Measurements from ENCODE around the gene BEST4. TPM values are rescaled to one million over a fixed set of nuclear protein-coding genes. Genes with fewer than 3 reads are reported as not detected.
"Not testable (repeated sequence)": the region's sequence is repeated elsewhere in the genome, so short reads cannot be mapped to it uniquely, and the experiment has no call there.

The BEST4 gene
- total and polyA plus RNA-seq, 4 experiments from 2014 or later = 0.20 to 1.6 (median 1.2) TPM; not detected in 1

DNA sequence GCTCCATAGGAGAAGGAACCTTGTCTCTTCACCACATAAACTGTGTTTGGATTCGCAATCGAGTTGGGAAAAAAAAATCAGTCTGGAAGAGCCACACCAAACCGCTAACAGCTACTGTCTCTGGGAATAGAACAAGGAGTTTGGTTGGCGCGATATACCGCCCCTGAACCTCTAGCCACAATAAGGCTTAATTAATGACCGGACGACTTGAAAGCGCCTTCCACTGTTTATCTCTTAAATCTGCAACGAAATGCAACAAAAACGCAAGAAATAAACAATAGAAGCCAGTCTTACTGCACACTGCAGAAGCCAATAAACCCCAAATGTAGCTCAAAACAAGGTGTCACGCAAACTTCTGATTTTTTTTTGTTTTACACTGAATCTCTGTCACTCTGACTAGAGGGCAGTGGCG, 31.2 kb upstream of the BEST4 start:
- CTCF ChIA-PET (ENCODE audit: partially characterized antibody) = interaction anchor here (0.8 to 7.3 kb wide), 9 partner anchors 14 to 96 kb away, joined by 3 to 174 read pairs (median 5); partner anchors contain the start of genes BEST4, BTBD19, DYNLT4 and PLK3

DNA sequence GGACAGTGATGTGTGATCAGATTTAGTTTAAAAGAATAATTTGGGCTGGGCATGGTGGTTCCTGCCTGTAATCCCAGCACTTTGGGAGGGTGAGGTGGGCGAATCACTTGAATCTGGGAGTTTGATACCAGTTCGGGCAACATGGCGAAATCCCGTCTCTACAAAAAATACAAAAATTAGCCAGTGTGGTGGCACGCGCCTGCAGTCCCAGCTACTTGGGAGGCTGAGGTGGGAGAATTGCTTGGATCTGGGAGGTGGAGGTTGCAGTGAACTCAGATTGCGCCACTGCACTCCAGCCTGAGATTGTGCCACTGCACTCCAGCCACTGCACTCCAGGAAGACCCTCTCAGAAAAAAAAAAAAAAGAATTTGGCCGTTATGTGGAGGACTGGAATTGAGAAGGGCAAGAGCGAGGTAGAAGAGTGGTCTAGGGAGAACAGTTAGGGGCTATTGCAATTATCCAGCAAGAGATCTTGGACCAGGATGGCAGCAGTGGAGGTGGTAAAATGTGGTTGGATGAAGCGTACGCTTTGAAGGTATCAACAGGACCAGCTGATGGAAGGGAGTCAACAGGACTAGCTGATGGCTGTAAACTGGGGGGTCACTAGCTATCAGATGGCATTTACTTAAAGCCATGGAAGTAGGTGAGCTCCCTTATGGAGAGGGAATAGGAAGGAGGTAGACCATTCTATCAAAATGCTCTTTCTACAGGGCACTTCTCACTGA, 30.0 kb upstream of the BEST4 start:
- no peaks in the 10 kb centered on the region for H3K27me3 ChIP-seq (ENCODE audit: insufficient read depth, low read length)
- no peaks in the 10 kb centered on the region for H3K9me3 ChIP-seq (ENCODE audit: control insufficient read depth in 1 of 2, low read length in 2 of 2)
- H3K4me1 Mint-ChIP-seq = peaks cover 24 to 68% (median 44%) of the 10 kb centered on the region in 4 donors
- intact Hi-C loops (cut with micrococcal nuclease) = no loop called here
- H3K27ac ChIP-seq (ENCODE audit: low read depth, low read length) = no peak overlapping the region
- H3K36me3 ChIP-seq (ENCODE audit: insufficient read depth, low read length) = no peaks in the 10 kb centered on the region
- H3K4me3 Mint-ChIP-seq = peak overlapping the region; percentile 29 to 95 (median 72)
- H3K4me1 ChIP-seq (ENCODE audit: insufficient read depth, low read length) = peaks cover 49% of the 10 kb centered on the region
- H3K9me3 Mint-ChIP-seq = peaks cover 0 to 3% (median 0%) of the 10 kb centered on the region in 8 donors
- H3K27me3 Mint-ChIP-seq = no peaks in the 10 kb centered on the region
- ChIA-PET CTCF (ENCODE audit: partially characterized antibody) (interaction anchor here (1.9 to 7.3 kb wide), 4 partner anchors 13 to 86 kb away, joined by 6 to 174 read pairs (median 10); partner anchors contain the start of genes BTBD19, DYNLT4, PLK3 and RNU5D-1), POLR2A (ENCODE audit: partially characterized antibody) (interaction anchor here (1.0 to 22.2 kb wide), 9 partner anchors 9 to 168 kb away, joined by 3 to 1564 read pairs (median 12); partner anchors contain the start of genes BTBD19, DYNLT4, EIF2B3 and PLK3)
- H3K27ac Mint-ChIP-seq = peak overlapping the region; percentile 77 to 100 (median 81)
- peak in 1 of 5 donors; percentile 27 for DNase-seq
- no peak overlapping the region for H3K4me3 ChIP-seq (ENCODE audit: low read length in 2 of 2)
- peaks cover 0 to 8% of the 10 kb centered on the region in 2 donors for H3K36me3 Mint-ChIP-seq

More for the DNA sequence above, 31.2 kb upstream of the BEST4 start:
- peak overlapping the region; percentile 100 for H3K27ac Mint-ChIP-seq
- no peaks in the 10 kb centered on the region for H3K27me3 ChIP-seq (ENCODE audit: insufficient read depth, low read length)
- peaks cover 0 to 5% of the 10 kb centered on the region in 2 donors for H3K36me3 Mint-ChIP-seq
- DNase-seq = no peak
- H3K9me3 ChIP-seq (ENCODE audit: control insufficient read depth in 1 of 2, low read length in 2 of 2) = no peaks in the 10 kb centered on the region
- peak overlapping the region; percentile 88 for H3K27ac ChIP-seq (ENCODE audit: low read depth, low read length)
- intact Hi-C loops (cut with micrococcal nuclease) = loop anchor here (1.0 kb wide), 2 partner anchors 10 to 17 kb away; no protein-coding TSS in a partner anchor
- H3K4me1 Mint-ChIP-seq = peaks cover 22 to 60% (median 38%) of the 10 kb centered on the region in 4 donors
- no peaks in the 10 kb centered on the region for H3K27me3 Mint-ChIP-seq
- H3K36me3 ChIP-seq (ENCODE audit: insufficient read depth, low read length) = no peaks in the 10 kb centered on the region
- H3K4me3 ChIP-seq (ENCODE audit: low read length in 2 of 2) = peak overlapping the region; percentile 69 to 86
- peaks cover 39% of the 10 kb centered on the region for H3K4me1 ChIP-seq (ENCODE audit: insufficient read depth, low read length)
- POLR2A ChIA-PET (ENCODE audit: partially characterized antibody) = interaction anchor here (0.6 to 22.2 kb wide), 22 partner anchors 10 to 521 kb away, joined by 3 to 1564 read pairs (median 6); partner anchors contain the start of genes BTBD19, DYNLT4, EIF2B3 and HECTD3
- peak overlapping the region; percentile 91 to 96 (median 95) for H3K4me3 Mint-ChIP-seq
- H3K9me3 Mint-ChIP-seq = peaks cover 0 to 3% (median 0%) of the 10 kb centered on the region in 8 donors

GRCh38 chr1:44817307-44817706, 29.3 kb upstream of the BEST4 start:
- Histone ChIP-seq H3K36me3 (ENCODE audit: insufficient read depth, low read length) (no peaks in the 10 kb centered on the region), H3K4me1 (ENCODE audit: insufficient read depth, low read length) (peaks cover 54% of the 10 kb centered on the region), H3K27me3 (ENCODE audit: insufficient read depth, low read length) (no peaks in the 10 kb centered on the region), H3K27ac (ENCODE audit: low read depth, low read length) (no peak overlapping the region), H3K4me3 (ENCODE audit: low read length in 2 of 2) (no peak overlapping the region), H3K9me3 (ENCODE audit: control insufficient read depth in 1 of 2, low read length in 2 of 2) (no peaks in the 10 kb centered on the region)
- peaks cover 0 to 8% of the 10 kb centered on the region in 2 donors for H3K36me3 Mint-ChIP-seq
- no peaks in the 10 kb centered on the region for H3K27me3 Mint-ChIP-seq
- intact Hi-C loops (cut with micrococcal nuclease) = no loop called here
- ChIA-PET CTCF (ENCODE audit: partially characterized antibody) (interaction anchor here (1.9 to 7.3 kb wide), 3 partner anchors 13 to 86 kb away, joined by 6 to 174 read pairs (median 11); partner anchors contain the start of genes BTBD19, DYNLT4, PLK3 and RNU5D-1), POLR2A (ENCODE audit: partially characterized antibody) (interaction anchor here (1.0 to 22.2 kb wide), 7 partner anchors 9 to 95 kb away, joined by 3 to 1564 read pairs (median 60); partner anchors contain the start of genes BTBD19, DYNLT4, PLK3 and RNU5D-1)
- H3K9me3 Mint-ChIP-seq = peaks cover 0 to 3% (median 0%) of the 10 kb centered on the region in 8 donors
- peak overlapping the region in 6 of 7 donors; percentile 61 to 100 (median 74) for H3K27ac Mint-ChIP-seq
- no peak for DNase-seq
- H3K4me1 Mint-ChIP-seq = peaks cover 24 to 74% (median 47%) of the 10 kb centered on the region in 4 donors
- peak overlapping the region in 6 of 8 donors; percentile 7 to 39 (median 27) for H3K4me3 Mint-ChIP-seq

- H3K36me3 ChIP-seq (ENCODE audit: insufficient read depth, low read length); H3K27me3 Mint-ChIP-seq; H3K9me3 ChIP-seq (ENCODE audit: control insufficient read depth in 1 of 2, low read length in 2 of 2); H3K27ac ChIP-seq (ENCODE audit: low read depth, low read length); intact Hi-C loops (cut with micrococcal nuclease); H3K27me3 ChIP-seq (ENCODE audit: insufficient read depth, low read length); H3K9me3 Mint-ChIP-seq; H3K4me3 ChIP-seq (ENCODE audit: low read length in 2 of 2): not testable (repeated sequence)
- peaks cover 64% of the 10 kb centered on the region for H3K4me1 ChIP-seq (ENCODE audit: insufficient read depth, low read length)
- DNase-seq = peak in 1 of 5 donors; percentile 22
- Mint-ChIP-seq H3K27ac (peak overlapping the region in 5 of 7 donors; percentile 55 to 99 (median 87)), H3K4me3 (peak overlapping the region in 1 of 8 donors; percentile 59), H3K36me3 (peaks cover 0 to 12% of the 10 kb centered on the region in 2 donors), H3K4me1 (peaks cover 35 to 80% (median 58%) of the 10 kb centered on the region in 4 donors)
- ChIA-PET CTCF (ENCODE audit: partially characterized antibody) (interaction anchor here (5.0 kb wide), 1 partner anchor 17 kb away, joined by 25 read pairs; the partner anchor contains the start of gene PLK3), POLR2A (ENCODE audit: partially characterized antibody) (interaction anchor here (22.2 kb wide), 1 partner anchor 11 kb away, joined by 1564 read pairs; the partner anchor contains the start of genes BTBD19, DYNLT4 and PLK3)
These were observed 28.0 kb upstream of the BEST4 start for GRCh38 chr1:44815926-44816325.

DNA sequence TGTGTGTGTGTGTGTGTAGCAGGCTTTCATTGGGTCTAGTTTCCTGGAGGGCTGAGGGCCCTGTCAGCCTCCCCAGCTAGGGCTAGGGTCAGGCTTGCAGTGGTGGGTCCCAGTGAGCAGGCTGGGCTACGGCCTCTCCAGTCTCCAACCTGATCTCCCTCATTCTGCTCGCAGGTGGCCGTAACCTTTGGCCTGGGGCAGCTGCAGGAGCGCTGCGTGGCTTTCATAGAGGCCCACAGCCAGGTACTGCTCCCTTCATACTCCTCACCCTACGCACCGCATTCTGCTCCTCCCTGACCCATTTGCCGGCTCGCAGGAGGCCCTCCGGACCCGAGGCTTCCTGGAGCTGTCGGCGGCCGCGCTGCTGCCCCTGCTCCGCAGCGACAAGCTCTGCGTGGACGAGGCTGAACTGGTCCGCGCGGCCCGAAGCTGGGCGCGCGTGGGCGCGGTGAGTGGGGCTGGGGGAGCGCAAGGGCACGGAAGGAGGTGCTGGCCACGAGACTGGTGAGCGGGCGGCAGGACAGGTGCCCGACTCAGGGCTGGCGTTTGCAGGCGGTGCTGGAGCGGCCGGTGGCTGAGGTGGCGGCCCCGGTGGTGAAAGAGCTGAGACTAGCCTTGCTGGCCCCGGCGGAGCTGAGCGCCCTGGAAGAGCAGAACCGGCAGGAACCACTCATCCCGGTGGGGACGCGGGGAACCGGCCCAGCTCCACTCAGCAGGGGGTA, 25.0 kb upstream of the BEST4 start:
- ChIA-PET POLR2A (ENCODE audit: partially characterized antibody) (interaction anchor here (0.9 to 22.2 kb wide), 9 partner anchors 5 to 393 kb away, joined by 3 to 1564 read pairs (median 17); partner anchors contain the start of genes BEST4, BTBD19, DYNLT4 and HECTD3), CTCF (ENCODE audit: partially characterized antibody) (interaction anchor here (0.6 to 5.0 kb wide), 6 partner anchors 10 to 81 kb away, joined by 3 to 25 read pairs (median 3); partner anchors contain the start of gene PLK3)
- Mint-ChIP-seq H3K9me3 (peaks cover 0 to 11% (median 0%) of the 10 kb centered on the region in 8 donors), H3K4me3 (peak overlapping the region; percentile 21 to 93 (median 64)), H3K27me3 (no peaks in the 10 kb centered on the region), H3K27ac (peak overlapping the region; percentile 82 to 100 (median 99)), H3K36me3 (peaks cover 0 to 17% of the 10 kb centered on the region in 2 donors), H3K4me1 (peaks cover 43 to 80% (median 62%) of the 10 kb centered on the region in 4 donors)
- no peaks in the 10 kb centered on the region for H3K9me3 ChIP-seq (ENCODE audit: control insufficient read depth in 1 of 2, low read length in 2 of 2)
- DNase-seq = no peak
- H3K4me1 ChIP-seq (ENCODE audit: insufficient read depth, low read length) = peaks cover 68% of the 10 kb centered on the region
- H3K4me3 ChIP-seq (ENCODE audit: low read length in 2 of 2) = peak overlapping the region in 1 of 2 donors; percentile 54
- no peaks in the 10 kb centered on the region for H3K27me3 ChIP-seq (ENCODE audit: insufficient read depth, low read length)
- H3K27ac ChIP-seq (ENCODE audit: low read depth, low read length) = peak overlapping the region; percentile 64
- H3K36me3 ChIP-seq (ENCODE audit: insufficient read depth, low read length) = no peaks in the 10 kb centered on the region
- intact Hi-C loops (cut with micrococcal nuclease) = no loop called here

DNA sequence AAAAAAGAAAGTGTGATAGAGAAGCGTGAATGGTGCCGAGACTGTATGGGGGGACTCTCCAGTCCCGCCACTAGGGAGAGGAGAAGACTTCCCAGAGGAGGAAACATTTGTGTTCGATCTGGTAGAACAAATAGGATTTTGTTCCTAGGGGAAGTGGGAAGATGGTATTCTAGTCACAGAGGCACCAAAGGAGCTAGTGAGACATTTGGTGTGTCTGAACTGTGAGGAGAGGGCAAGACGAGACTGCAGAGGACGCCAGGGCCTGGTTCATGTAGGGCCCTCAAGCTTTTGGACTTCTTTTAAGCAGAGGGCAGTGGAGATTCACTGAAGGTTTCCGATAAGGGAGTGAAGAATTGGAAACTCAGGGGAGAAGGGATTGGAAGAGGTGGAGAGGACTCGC, 23.3 kb upstream of the BEST4 start:
- Histone ChIP-seq H3K27ac (ENCODE audit: low read depth, low read length) (peak overlapping the region; percentile 98), H3K36me3 (ENCODE audit: insufficient read depth, low read length) (peaks cover 6% of the 10 kb centered on the region), H3K4me3 (ENCODE audit: low read length in 2 of 2) (no peak overlapping the region), H3K4me1 (ENCODE audit: insufficient read depth, low read length) (peaks cover 84% of the 10 kb centered on the region), H3K9me3 (ENCODE audit: control insufficient read depth in 1 of 2, low read length in 2 of 2) (no peaks in the 10 kb centered on the region), H3K27me3 (ENCODE audit: insufficient read depth, low read length) (no peaks in the 10 kb centered on the region)
- ChIA-PET POLR2A (ENCODE audit: partially characterized antibody) (interaction anchor here (0.6 to 22.2 kb wide), 7 partner anchors 6 to 200 kb away, joined by 3 to 1564 read pairs (median 98); partner anchors contain the start of genes BTBD19, DYNLT4, HECTD3 and PLK3), CTCF (ENCODE audit: partially characterized antibody) (interaction anchor here (3.8 to 13.0 kb wide), 3 partner anchors 9 to 81 kb away, joined by 22 to 174 read pairs (median 25); partner anchors contain the start of genes PLK3 and RNU5D-1)
- Mint-ChIP-seq H3K27me3 (no peaks in the 10 kb centered on the region), H3K36me3 (peaks cover 7 to 31% of the 10 kb centered on the region in 2 donors), H3K4me1 (peaks cover 50 to 89% (median 71%) of the 10 kb centered on the region in 4 donors), H3K27ac (peak overlapping the region; percentile 98 to 100 (median 99)), H3K4me3 (peak overlapping the region in 7 of 8 donors; percentile 26 to 80 (median 68)), H3K9me3 (peaks cover 0 to 11% (median 0%) of the 10 kb centered on the region in 8 donors)
- intact Hi-C loops (cut with micrococcal nuclease) = no loop called here
- peak in 1 of 5 donors; percentile 5 for DNase-seq
